HCT116 (cell line): ENCODE measurements around the gene DHX40.

ENCODE experiments used
- CEBPB ChIP-seq: IDR thresholded peaks from 2 replicates; pipeline ENCODE4 v1.6.1; 2012; ENCODE audit warnings: low read depth
- ELF1 ChIP-seq: IDR thresholded peaks from 2 replicates; pipeline ENCODE4 v1.6.1; 2012; ENCODE audit warnings: low read depth, borderline replicate concordance
- EZH2 ChIP-seq: fragments of 200-600 bp; sonication (generic); IDR thresholded peaks from 2 replicates; pipeline ENCODE4 v1.6.1; 2017; ENCODE audit warnings: antibody characterized with exemption, mixed run types
- POLR2AphosphoS5 ChIP-seq: IDR thresholded peaks from 2 replicates; pipeline ENCODE4 v1.6.1; 2011; ENCODE audit warnings: mild to moderate bottlenecking, low read depth, low read length, moderate library complexity
- YY1 ChIP-seq: IDR thresholded peaks from 2 replicates; pipeline ENCODE4 v1.6.1; 2011; ENCODE audit warnings: low read length, low read depth, moderate library complexity, mild to moderate bottlenecking; ENCODE audit not compliant: insufficient replicate concordance; ENCODE audit errors: extremely low read depth
- ZFX ChIP-seq: fragments of 450-650 bp; IDR thresholded peaks from 2 replicates; pipeline ENCODE4 v1.6.1; 2017
- TF ChIP-seq, protein P1 (sequence below), 3 experiments: fragments of 200-600 bp in 1 of 3; sonication (generic) in 1 of 3; IDR thresholded peaks in 2 of 3; conservative IDR thresholded peaks in 1 of 3; 2 replicates each; pipeline ENCODE4 v1.5.1; 2012 to 2017; ENCODE audit warnings: low read depth in 2 of 3, low read length in 2 of 3, antibody characterized with exemption in 1 of 3, borderline replicate concordance in 1 of 3, control low read depth in 1 of 3, mild to moderate bottlenecking in 1 of 3, mixed read lengths in 1 of 3, mixed run types in 1 of 3, moderate library complexity in 1 of 3; ENCODE audit not compliant: insufficient read depth in 1 of 3

DNA sequence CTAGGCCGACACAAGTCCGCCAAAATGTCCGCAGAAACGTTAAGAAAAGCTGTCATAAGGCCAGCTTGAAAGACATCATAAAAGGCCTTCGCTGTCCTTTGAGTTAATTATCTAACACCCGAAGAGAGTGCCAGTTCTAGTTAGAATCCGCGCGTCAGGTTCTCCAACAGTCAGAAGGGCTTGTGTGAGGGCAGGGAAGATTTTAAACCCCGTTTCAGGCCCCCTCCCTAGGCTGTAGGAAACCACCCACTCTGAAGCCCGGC lies 53.6 kb downstream of the DHX40 start:
- 0 out of 2 replicates have a peak, but pooled peaks have one; percentile 9 for TF ChIP-seq CEBPB
- TF ChIP-seq YY1, result no peak
- no peak for TF ChIP-seq EZH2
- TF ChIP-seq, protein P1, sequence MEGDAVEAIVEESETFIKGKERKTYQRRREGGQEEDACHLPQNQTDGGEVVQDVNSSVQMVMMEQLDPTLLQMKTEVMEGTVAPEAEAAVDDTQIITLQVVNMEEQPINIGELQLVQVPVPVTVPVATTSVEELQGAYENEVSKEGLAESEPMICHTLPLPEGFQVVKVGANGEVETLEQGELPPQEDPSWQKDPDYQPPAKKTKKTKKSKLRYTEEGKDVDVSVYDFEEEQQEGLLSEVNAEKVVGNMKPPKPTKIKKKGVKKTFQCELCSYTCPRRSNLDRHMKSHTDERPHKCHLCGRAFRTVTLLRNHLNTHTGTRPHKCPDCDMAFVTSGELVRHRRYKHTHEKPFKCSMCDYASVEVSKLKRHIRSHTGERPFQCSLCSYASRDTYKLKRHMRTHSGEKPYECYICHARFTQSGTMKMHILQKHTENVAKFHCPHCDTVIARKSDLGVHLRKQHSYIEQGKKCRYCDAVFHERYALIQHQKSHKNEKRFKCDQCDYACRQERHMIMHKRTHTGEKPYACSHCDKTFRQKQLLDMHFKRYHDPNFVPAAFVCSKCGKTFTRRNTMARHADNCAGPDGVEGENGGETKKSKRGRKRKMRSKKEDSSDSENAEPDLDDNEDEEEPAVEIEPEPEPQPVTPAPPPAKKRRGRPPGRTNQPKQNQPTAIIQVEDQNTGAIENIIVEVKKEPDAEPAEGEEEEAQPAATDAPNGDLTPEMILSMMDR (IDR thresholded peaks at IDR 0.05 in 2 of 3, conservative IDR thresholded peaks at IDR 0.05 in 1 of 3; ENCODE audit: borderline replicate concordance in 1 of 3, insufficient read depth in 1 of 3, low read depth in 2 of 3, low read length in 2 of 3), result no peak
- no peak for TF ChIP-seq ELF1
- TF ChIP-seq ZFX, result peak; percentile 29; the same call in 1 of the 2 replicates
- TF ChIP-seq POLR2AphosphoS5, result no peak
